Measurements from ENCODE around the gene HYAL3. TPM values are rescaled to one million over a fixed set of nuclear protein-coding genes. Genes with fewer than 3 reads are reported as not detected.
A peak's percentile ranks its signal among the peaks of the same experiment; 100 is the strongest.
"Not testable (repeated sequence)": the region's sequence is repeated elsewhere in the genome, so short reads cannot be mapped to it uniquely, and the experiment has no call there.

HYAL3 gene
- total and polyA plus RNA-seq, 2 donors = 2.5 TPM

DNA sequence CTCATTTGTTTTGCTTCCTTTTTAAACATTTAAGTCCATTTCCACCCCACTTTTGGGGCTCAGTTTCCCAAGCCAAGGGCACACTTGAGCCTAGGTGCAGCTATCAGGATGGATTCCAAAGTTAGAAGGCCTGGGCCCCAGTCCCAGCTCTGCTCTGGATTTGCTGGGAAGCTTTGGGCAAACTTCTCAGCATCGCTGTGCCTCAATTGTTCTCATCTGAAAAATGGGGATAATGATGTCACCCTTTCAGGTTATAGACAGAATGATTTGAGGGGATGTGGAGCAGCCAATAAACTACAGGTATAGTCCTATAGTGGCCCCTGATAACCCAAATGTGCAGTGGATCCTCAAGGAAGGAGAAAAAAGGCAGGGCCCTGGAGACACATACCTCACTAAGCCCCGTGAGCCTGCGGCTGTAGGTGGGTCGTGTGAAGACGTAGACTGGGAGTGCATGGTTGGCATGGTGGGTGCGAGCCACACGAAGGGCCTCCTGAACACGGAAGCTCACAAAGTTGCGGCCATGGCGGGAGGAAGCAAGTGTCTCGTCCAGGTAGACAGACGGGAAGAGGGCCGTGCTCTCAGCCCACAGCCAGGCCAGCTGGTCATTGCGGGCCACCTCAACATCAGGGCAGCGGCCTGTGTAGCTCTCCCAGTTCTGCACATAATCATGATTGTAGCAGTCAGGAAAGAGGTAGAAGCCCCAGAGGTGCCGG is 20.1 kb upstream of the HYAL3 start:
- Histone ChIP-seq H3K4me1 (ENCODE audit: control insufficient read depth in 2 of 2, insufficient read depth in 2 of 2, low read length in 2 of 2) (peaks cover 8 to 29% of the 10 kb centered on the region in 2 donors), H3K36me3 (ENCODE audit: control insufficient read depth in 2 of 2, insufficient read depth in 2 of 2, low read length in 1 of 2) (peaks cover 4 to 6% of the 10 kb centered on the region in 2 donors), H3K27me3 (ENCODE audit: control insufficient read depth in 2 of 2, insufficient read depth in 1 of 2, low read length in 1 of 2) (no peaks in the 10 kb centered on the region), H3K27ac (ENCODE audit: low read depth in 1 of 2, low read length in 1 of 2) (no peak overlapping the region), H3K4me3 (ENCODE audit: low read length in 2 of 2) (no peak overlapping the region), H3K9me3 (ENCODE audit: control insufficient read depth in 2 of 2, insufficient read depth in 1 of 2, low read length in 1 of 2) (no peaks in the 10 kb centered on the region)
- DNase-seq (ENCODE audit: low read depth in 6 of 9, low spot score in 9 of 9) = no peak
- 97% methylated on average over 16 of the region's 16 CpGs for WGBS

DNA sequence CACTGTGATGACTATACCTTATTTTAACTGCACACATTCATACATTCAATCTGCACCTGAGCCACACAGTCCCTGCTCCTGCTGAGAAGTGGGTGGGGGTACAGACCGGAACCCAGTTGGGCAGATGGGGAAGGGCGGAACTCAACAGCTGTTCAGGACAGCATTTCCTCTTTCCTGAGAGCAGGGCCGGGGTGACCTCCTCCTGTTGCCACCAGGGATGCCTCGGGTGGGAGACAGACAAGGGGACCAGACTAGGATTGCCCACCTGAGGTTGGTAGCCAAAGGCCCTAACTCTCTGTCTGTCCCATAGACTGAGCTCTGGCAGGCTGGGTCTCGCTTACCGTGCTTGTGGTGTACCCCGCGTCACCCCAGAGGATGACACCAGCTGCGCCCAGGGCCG is 19.4 kb upstream of the HYAL3 start:
- peaks cover 8 to 26% of the 10 kb centered on the region in 2 donors for H3K4me1 ChIP-seq (ENCODE audit: control insufficient read depth in 2 of 2, insufficient read depth in 2 of 2, low read length in 2 of 2)
- H3K27me3 ChIP-seq (ENCODE audit: control insufficient read depth in 2 of 2, insufficient read depth in 1 of 2, low read length in 1 of 2) = no peaks in the 10 kb centered on the region
- no peaks in the 10 kb centered on the region for H3K9me3 ChIP-seq (ENCODE audit: control insufficient read depth in 2 of 2, insufficient read depth in 1 of 2, low read length in 1 of 2)
- no peak overlapping the region for H3K4me3 ChIP-seq (ENCODE audit: low read length in 2 of 2)
- DNase-seq (ENCODE audit: low read depth in 6 of 9, low spot score in 9 of 9) = no peak
- H3K27ac ChIP-seq (ENCODE audit: low read depth in 1 of 2, low read length in 1 of 2) = no peak overlapping the region
- 81% methylated on average over 10 of the region's 10 CpGs for WGBS
- H3K36me3 ChIP-seq (ENCODE audit: control insufficient read depth in 2 of 2, insufficient read depth in 2 of 2, low read length in 1 of 2) = peaks cover 0 to 3% of the 10 kb centered on the region in 2 donors

DNA sequence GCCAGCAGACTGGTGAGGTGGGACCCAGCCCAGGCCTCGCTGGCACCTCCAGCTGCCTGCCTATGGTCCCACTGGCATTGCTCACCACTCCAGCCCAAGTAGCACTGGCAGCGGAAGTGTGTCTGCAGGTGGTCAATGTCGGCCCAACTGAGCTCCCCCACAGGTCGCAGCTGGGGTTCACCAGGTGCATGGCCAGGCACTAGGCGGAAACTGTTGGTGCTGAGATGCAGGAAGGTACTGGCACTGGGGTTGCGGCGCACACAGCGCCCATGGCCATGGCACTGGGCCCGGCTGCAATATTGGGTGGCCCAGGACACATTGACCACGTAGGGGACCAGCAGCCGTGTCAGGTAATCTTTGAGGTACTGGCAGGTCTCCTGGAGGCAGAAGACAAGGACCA is 19.0 kb upstream of the HYAL3 start:
- H3K4me1 ChIP-seq (ENCODE audit: control insufficient read depth in 2 of 2, insufficient read depth in 2 of 2, low read length in 2 of 2) = peaks cover 8 to 26% of the 10 kb centered on the region in 2 donors
- H3K27me3 ChIP-seq (ENCODE audit: control insufficient read depth in 2 of 2, insufficient read depth in 1 of 2, low read length in 1 of 2) = no peaks in the 10 kb centered on the region
- DNase-seq (ENCODE audit: low read depth in 6 of 9, low spot score in 9 of 9) = no peak
- H3K4me3 ChIP-seq (ENCODE audit: low read length in 2 of 2) = no peak overlapping the region
- WGBS = 93% methylated on average over 11 of the region's 11 CpGs
- H3K36me3 ChIP-seq (ENCODE audit: control insufficient read depth in 2 of 2, insufficient read depth in 2 of 2, low read length in 1 of 2) = peaks cover 0 to 3% of the 10 kb centered on the region in 2 donors
- H3K9me3 ChIP-seq (ENCODE audit: control insufficient read depth in 2 of 2, insufficient read depth in 1 of 2, low read length in 1 of 2) = no peaks in the 10 kb centered on the region
- H3K27ac ChIP-seq (ENCODE audit: low read depth in 1 of 2, low read length in 1 of 2) = no peak overlapping the region

- Histone ChIP-seq H3K9me3 (ENCODE audit: control insufficient read depth in 2 of 2, insufficient read depth in 1 of 2, low read length in 1 of 2) (no peaks in the 10 kb centered on the region), H3K27ac (ENCODE audit: low read depth in 1 of 2, low read length in 1 of 2) (peak overlapping the region in 1 of 2 donors; percentile 25), H3K4me3 (ENCODE audit: low read length in 2 of 2) (no peak overlapping the region), H3K36me3 (ENCODE audit: control insufficient read depth in 2 of 2, insufficient read depth in 2 of 2, low read length in 1 of 2) (peaks cover 0 to 3% of the 10 kb centered on the region in 2 donors), H3K27me3 (ENCODE audit: control insufficient read depth in 2 of 2, insufficient read depth in 1 of 2, low read length in 1 of 2) (no peaks in the 10 kb centered on the region), H3K4me1 (ENCODE audit: control insufficient read depth in 2 of 2, insufficient read depth in 2 of 2, low read length in 2 of 2) (peaks cover 8 to 24% of the 10 kb centered on the region in 2 donors)
- DNase-seq (ENCODE audit: low read depth in 6 of 9, low spot score in 9 of 9) = no peak
- WGBS = 90% methylated on average over 6 of the region's 6 CpGs
Measured at GRCh38 chr3:50317300-50317699, 18.1 kb upstream of the HYAL3 start.

DNA sequence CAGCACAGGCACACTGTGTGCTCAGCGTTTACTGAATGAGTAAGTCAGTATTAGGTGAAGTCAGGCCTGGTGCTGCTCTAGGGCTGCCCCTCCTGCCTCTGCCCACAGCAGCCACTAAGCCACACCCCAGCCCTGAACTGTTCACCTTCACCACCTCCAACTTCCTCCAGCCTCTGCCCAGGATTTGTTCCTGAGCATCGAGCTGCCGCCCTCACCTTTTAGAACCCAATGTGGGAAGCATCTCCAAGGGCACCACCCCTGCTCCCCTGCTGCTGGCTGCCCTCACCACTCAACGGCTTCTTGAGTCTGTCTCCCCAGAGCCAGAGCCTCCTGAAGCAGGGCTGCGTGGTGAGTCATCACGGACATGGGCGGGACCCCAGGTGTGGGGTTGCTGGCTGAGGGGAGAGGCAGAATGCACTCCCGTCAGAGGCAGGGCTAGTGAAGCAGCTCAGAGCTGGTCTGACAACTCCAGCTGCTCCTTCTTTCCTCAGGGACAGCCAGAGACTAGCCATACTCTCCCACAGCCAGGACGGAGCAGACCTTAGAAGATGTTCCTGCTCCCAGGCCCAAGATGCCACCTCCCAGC is 17.5 kb upstream of the HYAL3 start:
- 82% methylated on average over 9 of the region's 9 CpGs for WGBS
- Histone ChIP-seq H3K9me3 (ENCODE audit: control insufficient read depth in 2 of 2, insufficient read depth in 1 of 2, low read length in 1 of 2) (no peaks in the 10 kb centered on the region), H3K4me3 (ENCODE audit: low read length in 2 of 2) (no peak overlapping the region), H3K27ac (ENCODE audit: low read depth in 1 of 2, low read length in 1 of 2) (peak overlapping the region in 1 of 2 donors; percentile 25), H3K27me3 (ENCODE audit: control insufficient read depth in 2 of 2, insufficient read depth in 1 of 2, low read length in 1 of 2) (no peaks in the 10 kb centered on the region), H3K4me1 (ENCODE audit: control insufficient read depth in 2 of 2, insufficient read depth in 2 of 2, low read length in 2 of 2) (peaks cover 5 to 18% of the 10 kb centered on the region in 2 donors), H3K36me3 (ENCODE audit: control insufficient read depth in 2 of 2, insufficient read depth in 2 of 2, low read length in 1 of 2) (peaks cover 0 to 3% of the 10 kb centered on the region in 2 donors)
- no peak for DNase-seq (ENCODE audit: low read depth in 6 of 9, low spot score in 9 of 9)

- no peak overlapping the region for H3K4me3 ChIP-seq (ENCODE audit: low read length in 2 of 2)
- no peaks in the 10 kb centered on the region for H3K9me3 ChIP-seq (ENCODE audit: control insufficient read depth in 2 of 2, insufficient read depth in 1 of 2, low read length in 1 of 2)
- no peaks in the 10 kb centered on the region for H3K27me3 ChIP-seq (ENCODE audit: control insufficient read depth in 2 of 2, insufficient read depth in 1 of 2, low read length in 1 of 2)
- peaks cover 0 to 7% of the 10 kb centered on the region in 2 donors for H3K4me1 ChIP-seq (ENCODE audit: control insufficient read depth in 2 of 2, insufficient read depth in 2 of 2, low read length in 2 of 2)
- H3K36me3 ChIP-seq (ENCODE audit: control insufficient read depth in 2 of 2, insufficient read depth in 2 of 2, low read length in 1 of 2) = peaks cover 0 to 3% of the 10 kb centered on the region in 2 donors
- H3K27ac ChIP-seq (ENCODE audit: low read depth in 1 of 2, low read length in 1 of 2) = no peak overlapping the region
- no peak for DNase-seq (ENCODE audit: low read depth in 6 of 9, low spot score in 9 of 9)
- WGBS = over 99% methylated on average over 4 of the region's 4 CpGs
Measured at GRCh38 chr3:50314816-50315215, 15.6 kb upstream of the HYAL3 start.

GRCh38 chr3:50314342-50314741 is 15.1 kb upstream of the HYAL3 start:
- Histone ChIP-seq H3K36me3 (ENCODE audit: control insufficient read depth in 2 of 2, insufficient read depth in 2 of 2, low read length in 1 of 2) (no peaks in the 10 kb centered on the region), H3K4me1 (ENCODE audit: control insufficient read depth in 2 of 2, insufficient read depth in 2 of 2, low read length in 2 of 2) (peaks cover 0 to 6% of the 10 kb centered on the region in 2 donors)
- 95% methylated on average over 3 of the region's 3 CpGs for WGBS

GRCh38 chr3:50312041-50312440 is 12.8 kb upstream of the HYAL3 start:
- not testable (repeated sequence) for H3K4me1 ChIP-seq (ENCODE audit: control insufficient read depth in 2 of 2, insufficient read depth in 2 of 2, low read length in 2 of 2); H3K27ac ChIP-seq (ENCODE audit: low read depth in 1 of 2, low read length in 1 of 2); H3K4me3 ChIP-seq (ENCODE audit: low read length in 2 of 2); H3K36me3 ChIP-seq (ENCODE audit: control insufficient read depth in 2 of 2, insufficient read depth in 2 of 2, low read length in 1 of 2); H3K27me3 ChIP-seq (ENCODE audit: control insufficient read depth in 2 of 2, insufficient read depth in 1 of 2, low read length in 1 of 2); DNase-seq (ENCODE audit: low read depth in 6 of 9, low spot score in 9 of 9)
- H3K9me3 ChIP-seq (ENCODE audit: control insufficient read depth in 2 of 2, insufficient read depth in 1 of 2, low read length in 1 of 2) = peaks cover 0 to 24% of the 10 kb centered on the region in 2 donors
- WGBS = 98% methylated on average over 32 of the region's 32 CpGs

More at GRCh38 chr3:50314342-50314741, 15.1 kb upstream of the HYAL3 start:
- no peak for DNase-seq (ENCODE audit: low read depth in 6 of 9, low spot score in 9 of 9)
- Histone ChIP-seq H3K27me3 (ENCODE audit: control insufficient read depth in 2 of 2, insufficient read depth in 1 of 2, low read length in 1 of 2) (no peaks in the 10 kb centered on the region), H3K9me3 (ENCODE audit: control insufficient read depth in 2 of 2, insufficient read depth in 1 of 2, low read length in 1 of 2) (peaks cover 0 to 3% of the 10 kb centered on the region in 2 donors), H3K4me3 (ENCODE audit: low read length in 2 of 2) (no peak overlapping the region), H3K27ac (ENCODE audit: low read depth in 1 of 2, low read length in 1 of 2) (no peak overlapping the region)

GRCh38 chr3:50304601-50305000 is 5.4 kb upstream of the HYAL3 start:
- Histone ChIP-seq H3K4me1 (ENCODE audit: control insufficient read depth in 2 of 2, insufficient read depth in 2 of 2, low read length in 2 of 2) (peaks cover 5 to 10% of the 10 kb centered on the region in 2 donors), H3K27ac (ENCODE audit: low read depth in 1 of 2, low read length in 1 of 2) (no peak overlapping the region), H3K4me3 (ENCODE audit: low read length in 2 of 2) (no peak overlapping the region), H3K36me3 (ENCODE audit: control insufficient read depth in 2 of 2, insufficient read depth in 2 of 2, low read length in 1 of 2) (no peaks in the 10 kb centered on the region), H3K9me3 (ENCODE audit: control insufficient read depth in 2 of 2, insufficient read depth in 1 of 2, low read length in 1 of 2) (peaks cover 0 to 24% of the 10 kb centered on the region in 2 donors), H3K27me3 (ENCODE audit: control insufficient read depth in 2 of 2, insufficient read depth in 1 of 2, low read length in 1 of 2) (no peaks in the 10 kb centered on the region)
- DNase-seq (ENCODE audit: low read depth in 6 of 9, low spot score in 9 of 9) = no peak

All from thymus (tissue), 11 donors.